Measurements from ENCODE around the gene HOXB3.

DNA sequence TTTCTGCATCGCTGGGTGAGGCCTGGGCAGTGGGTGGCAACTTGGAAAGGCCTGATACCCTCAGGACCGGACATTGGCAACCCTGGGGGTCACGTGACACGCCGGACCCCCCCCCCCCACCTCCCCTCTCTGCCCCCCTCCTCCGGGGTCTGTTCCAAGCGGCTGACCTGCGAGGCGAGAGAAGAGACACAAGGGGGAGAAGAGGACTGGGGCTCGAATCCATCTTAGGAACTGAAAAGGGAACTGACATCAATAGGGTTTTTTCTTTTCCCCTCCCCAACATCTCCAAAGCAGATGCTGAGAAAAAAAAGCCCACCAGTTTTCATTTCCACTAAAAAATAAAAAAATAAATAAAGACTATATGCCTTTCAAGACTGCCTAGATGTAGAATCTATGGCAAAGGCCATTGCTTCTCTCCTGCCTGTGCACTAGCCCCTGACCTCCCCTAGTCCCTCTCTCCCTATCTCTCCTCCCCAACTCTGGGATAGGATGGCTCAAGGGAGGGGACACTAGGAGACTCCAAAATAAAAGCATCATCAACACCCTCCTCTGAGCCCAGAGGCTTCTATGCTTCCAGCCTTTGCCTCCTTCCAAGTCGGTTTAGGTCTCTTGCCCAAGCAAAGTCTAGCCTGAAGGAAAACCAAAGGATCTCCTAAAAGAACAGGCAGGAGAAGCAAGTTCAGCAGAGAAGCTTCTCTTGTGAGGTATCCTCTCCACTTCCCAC, 37.4 kb downstream of the HOXB3 start:
- TF ChIP-seq CTCF (tag by site-specific recombination; IDR thresholded peaks at IDR 0.05) (no peak), ZSCAN18 (tag by site-specific recombination; IDR thresholded peaks at IDR 0.05) (no peak), ZNF175 (tag by site-specific recombination; IDR thresholded peaks at IDR 0.05) (no peak)

Measured in HEK293 (cell line).